ENCODE measurements around the gene ITCH.
"Not testable (repeated sequence)": the region's sequence is repeated elsewhere in the genome, so short reads cannot be mapped to it uniquely, and the experiment has no call there.

ITCH gene

GRCh38 chr20:34322267-34323105, 40.6 kb upstream of the ITCH start:
- CTCF ChIA-PET = interaction anchor here (0.5 to 0.7 kb wide), 2 partner anchors 66 to 153 kb away, joined by 3 read pairs; no protein-coding TSS in a partner anchor
- POLR2A ChIA-PET = no interaction called here

GRCh38 chr20:34324541-34324940, 38.5 kb upstream of the ITCH start:
- POLR2A ChIA-PET = no interaction called here
- CTCF ChIA-PET = interaction anchor here (1.5 kb wide), 1 partner anchor 12 kb away, joined by 4 read pairs; no protein-coding TSS in a partner anchor
- DNase-seq (ENCODE audit: extremely low spot score) = no peak
- TF ChIP-seq ARNT (IDR thresholded peaks at IDR 0.05) = no peak
- TF ChIP-seq HDGF (IDR thresholded peaks at IDR 0.05; ENCODE audit: borderline replicate concordance) = no peak
- no peak for TF ChIP-seq SUZ12 (IDR thresholded peaks at IDR 0.05)
- TF ChIP-seq CTBP1 (IDR thresholded peaks at IDR 0.05; ENCODE audit: borderline replicate concordance) = no peak
- TF ChIP-seq, protein P1, sequence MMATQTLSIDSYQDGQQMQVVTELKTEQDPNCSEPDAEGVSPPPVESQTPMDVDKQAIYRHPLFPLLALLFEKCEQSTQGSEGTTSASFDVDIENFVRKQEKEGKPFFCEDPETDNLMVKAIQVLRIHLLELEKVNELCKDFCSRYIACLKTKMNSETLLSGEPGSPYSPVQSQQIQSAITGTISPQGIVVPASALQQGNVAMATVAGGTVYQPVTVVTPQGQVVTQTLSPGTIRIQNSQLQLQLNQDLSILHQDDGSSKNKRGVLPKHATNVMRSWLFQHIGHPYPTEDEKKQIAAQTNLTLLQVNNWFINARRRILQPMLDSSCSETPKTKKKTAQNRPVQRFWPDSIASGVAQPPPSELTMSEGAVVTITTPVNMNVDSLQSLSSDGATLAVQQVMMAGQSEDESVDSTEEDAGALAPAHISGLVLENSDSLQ (IDR thresholded peaks at IDR 0.05) = no peak
- TF ChIP-seq ZNF384 (IDR thresholded peaks at IDR 0.05) = no peak
- TF ChIP-seq L3MBTL2 (conservative IDR thresholded peaks at IDR 0.05) = no peak
- TF ChIP-seq ELF4 (IDR thresholded peaks at IDR 0.05) = no peak
- TF ChIP-seq LEF1 (IDR thresholded peaks at IDR 0.05; ENCODE audit: borderline replicate concordance) = no peak
- TF ChIP-seq FOXA1 (IDR thresholded peaks at IDR 0.05) = no peak

More at GRCh38 chr20:34322267-34323105, 40.6 kb upstream of the ITCH start:
- TF ChIP-seq FOXK2 (IDR thresholded peaks at IDR 0.05) = no peak
- no peak for TF ChIP-seq SUZ12 (IDR thresholded peaks at IDR 0.05)
- no peak for TF ChIP-seq LEF1 (IDR thresholded peaks at IDR 0.05; ENCODE audit: borderline replicate concordance)
- no peak for TF ChIP-seq ZNF384 (IDR thresholded peaks at IDR 0.05)
- no peak for TF ChIP-seq FOXM1 (IDR thresholded peaks at IDR 0.05; ENCODE audit: borderline replicate concordance)
- TF ChIP-seq SP1 (IDR thresholded peaks at IDR 0.05) = no peak
- no peak for TF ChIP-seq ARNT (IDR thresholded peaks at IDR 0.05)
- TF ChIP-seq L3MBTL2 (conservative IDR thresholded peaks at IDR 0.05) = no peak
- no peak for DNase-seq (ENCODE audit: extremely low spot score)

DNA sequence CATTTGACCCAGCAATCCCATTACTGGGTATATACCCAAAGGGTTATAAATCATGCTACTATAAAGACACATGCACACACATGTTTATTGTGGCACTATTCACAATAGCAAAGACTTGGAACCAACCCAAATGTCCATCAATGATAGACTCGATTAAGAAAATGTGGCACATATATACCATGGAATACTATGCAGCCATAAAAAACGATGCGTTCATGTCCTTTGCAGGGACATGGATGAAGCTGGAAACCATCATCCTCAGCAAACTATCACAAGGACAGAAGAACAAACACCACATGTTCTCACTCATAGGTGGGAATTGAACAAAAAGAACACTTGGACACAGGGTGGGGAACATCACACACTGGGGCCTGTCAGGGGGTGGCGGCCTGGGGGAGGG, 34.9 kb upstream of the ITCH start:
- POLR2A ChIA-PET, CTCF ChIA-PET: not testable (repeated sequence)

GRCh38 chr20:34328928-34329677, 34.0 kb upstream of the ITCH start:
- CTCF ChIA-PET = interaction anchor here (0.6 kb wide), 1 partner anchor 20 kb away, joined by 3 read pairs; no protein-coding TSS in a partner anchor
- TF ChIP-seq FOXM1 (IDR thresholded peaks at IDR 0.05; ENCODE audit: borderline replicate concordance) (no peak), L3MBTL2 (conservative IDR thresholded peaks at IDR 0.05) (no peak), SUZ12 (IDR thresholded peaks at IDR 0.05) (no peak), ELF4 (IDR thresholded peaks at IDR 0.05) (no peak), CTBP1 (IDR thresholded peaks at IDR 0.05; ENCODE audit: borderline replicate concordance) (no peak), BHLHE40 (IDR thresholded peaks at IDR 0.05; ENCODE audit: borderline replicate concordance) (no peak), ARNT (IDR thresholded peaks at IDR 0.05) (no peak), HDGF (IDR thresholded peaks at IDR 0.05; ENCODE audit: borderline replicate concordance) (no peak), FOXK2 (IDR thresholded peaks at IDR 0.05) (no peak), LEF1 (IDR thresholded peaks at IDR 0.05; ENCODE audit: borderline replicate concordance) (no peak), ZNF384 (IDR thresholded peaks at IDR 0.05) (no peak), NFRKB (IDR thresholded peaks at IDR 0.05) (no peak), TARDBP (IDR thresholded peaks at IDR 0.05) (no peak), FOXA1 (IDR thresholded peaks at IDR 0.05) (no peak)
- TF ChIP-seq, protein P1 (IDR thresholded peaks at IDR 0.05) = no peak

More for the DNA sequence above, 34.9 kb upstream of the ITCH start:
- DNase-seq (ENCODE audit: extremely low spot score) = not testable (repeated sequence)

GRCh38 chr20:34330861-34331544, 32.1 kb upstream of the ITCH start:
- DNase-seq (ENCODE audit: extremely low spot score); POLR2A ChIA-PET: not testable (repeated sequence)
- CTCF ChIA-PET = interaction anchor here (0.5 kb wide), 1 partner anchor 18 kb away, joined by 5 read pairs; no protein-coding TSS in a partner anchor

More at GRCh38 chr20:34328928-34329677, 34.0 kb upstream of the ITCH start:
- DNase-seq (ENCODE audit: extremely low spot score) = no peak
- POLR2A ChIA-PET = no interaction called here

GRCh38 chr20:34331838-34332237, 31.2 kb upstream of the ITCH start:
- CTCF ChIA-PET = no interaction called here
- no peak for DNase-seq (ENCODE audit: extremely low spot score)
- POLR2A ChIA-PET = no interaction called here
- TF ChIP-seq L3MBTL2 (conservative IDR thresholded peaks at IDR 0.05) = no peak
- no peak for TF ChIP-seq SUZ12 (IDR thresholded peaks at IDR 0.05)
- no peak for TF ChIP-seq LEF1 (IDR thresholded peaks at IDR 0.05; ENCODE audit: borderline replicate concordance)
- TF ChIP-seq BHLHE40 (IDR thresholded peaks at IDR 0.05; ENCODE audit: borderline replicate concordance) = no peak
- no peak for TF ChIP-seq ELF4 (IDR thresholded peaks at IDR 0.05)
- no peak for TF ChIP-seq FOXA1 (IDR thresholded peaks at IDR 0.05)
- TF ChIP-seq FOXM1 (IDR thresholded peaks at IDR 0.05; ENCODE audit: borderline replicate concordance) = no peak
- TF ChIP-seq CTBP1 (IDR thresholded peaks at IDR 0.05; ENCODE audit: borderline replicate concordance) = no peak
- no peak for TF ChIP-seq ZNF384 (IDR thresholded peaks at IDR 0.05)
- TF ChIP-seq ARNT (IDR thresholded peaks at IDR 0.05) = no peak
- TF ChIP-seq, protein P1 (IDR thresholded peaks at IDR 0.05) = no peak
